Measurements from ENCODE around the gene CTSD.

CTSD gene

DNA sequence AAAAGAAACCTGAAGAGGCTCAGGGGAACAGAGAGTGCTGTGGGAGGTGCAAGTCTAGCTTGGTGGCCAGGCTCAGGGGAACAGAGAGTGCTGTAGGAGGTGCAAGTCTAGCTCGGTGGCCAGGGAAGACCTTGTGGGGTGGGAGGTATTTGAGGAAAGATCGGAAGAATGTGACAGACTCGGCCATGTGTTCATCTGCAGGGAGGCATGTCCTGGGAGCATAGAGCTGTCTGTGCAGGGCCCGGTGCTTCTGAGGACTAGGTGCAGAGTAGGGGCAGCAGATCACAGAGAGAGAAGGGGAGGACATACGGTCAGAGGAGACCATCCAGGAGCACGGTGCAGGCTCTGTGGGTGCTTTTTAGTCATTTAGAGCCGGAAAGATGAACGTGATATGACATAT, 24.2 kb downstream of the CTSD start:
- no peak for TF ChIP-seq CTCF (IDR thresholded peaks at IDR 0.05; ENCODE audit: extremely low read depth, insufficient read depth, missing control alignments)
- DNase-seq (ENCODE audit: low spot score) = no peak
- in situ Hi-C loops (cut with MboI; ENCODE audit: low pct_unique_long_range_greater_than_20kb, low sequenced_read_pairs, unreplicated experiment) = no loop called here

GRCh38 chr11:1738380-1738779, 25.3 kb downstream of the CTSD start:
- DNase-seq (ENCODE audit: low spot score) = no peak
- in situ Hi-C loops (cut with MboI; ENCODE audit: low pct_unique_long_range_greater_than_20kb, low sequenced_read_pairs, unreplicated experiment) = no loop called here
- no peak for TF ChIP-seq CTCF (IDR thresholded peaks at IDR 0.05; ENCODE audit: extremely low read depth, insufficient read depth, missing control alignments)

GRCh38 chr11:1737080-1737757, 26.5 kb downstream of the CTSD start:
- no peak for DNase-seq (ENCODE audit: low spot score)
- TF ChIP-seq CTCF (IDR thresholded peaks at IDR 0.05; ENCODE audit: extremely low read depth, insufficient read depth, missing control alignments) = no peak
- in situ Hi-C loops (cut with MboI; ENCODE audit: low pct_unique_long_range_greater_than_20kb, low sequenced_read_pairs, unreplicated experiment) = no loop called here

DNA sequence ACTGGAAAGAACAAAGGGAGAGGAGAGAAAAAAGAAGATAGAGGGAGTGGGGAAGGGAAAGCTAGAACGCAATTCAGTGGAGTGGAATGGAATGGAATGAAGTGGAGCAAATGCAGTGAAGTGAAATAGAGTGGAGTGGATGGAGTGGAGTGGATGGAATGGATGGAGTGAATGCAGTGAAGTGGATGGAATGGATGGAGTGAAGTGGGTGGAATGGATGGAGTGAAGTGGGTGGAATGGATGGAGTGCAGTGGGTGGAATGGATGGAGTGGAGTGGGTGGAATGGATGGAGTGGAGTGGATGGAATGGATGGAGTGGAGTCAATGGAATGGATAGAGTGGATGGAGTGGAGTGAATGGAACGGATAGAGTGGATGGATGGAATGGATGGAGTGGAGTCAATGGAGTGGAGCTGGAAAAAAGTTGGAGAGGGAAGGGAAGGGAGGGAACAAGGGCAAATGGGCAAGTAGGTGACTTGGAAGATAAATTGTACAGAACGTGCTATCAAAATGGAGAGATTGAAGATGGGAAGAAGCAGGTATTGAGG, 27.2 kb downstream of the CTSD start:
- no peak for TF ChIP-seq CTCF (IDR thresholded peaks at IDR 0.05; ENCODE audit: extremely low read depth, insufficient read depth, missing control alignments)

GRCh38 chr11:1735271-1735670, 28.5 kb downstream of the CTSD start:
- no peak for DNase-seq (ENCODE audit: low spot score)
- in situ Hi-C loops (cut with MboI; ENCODE audit: low pct_unique_long_range_greater_than_20kb, low sequenced_read_pairs, unreplicated experiment) = no loop called here
- no peak for TF ChIP-seq CTCF (IDR thresholded peaks at IDR 0.05; ENCODE audit: extremely low read depth, insufficient read depth, missing control alignments)

More for the DNA sequence above, 27.2 kb downstream of the CTSD start:
- in situ Hi-C loops (cut with MboI; ENCODE audit: low pct_unique_long_range_greater_than_20kb, low sequenced_read_pairs, unreplicated experiment) = no loop called here
- DNase-seq (ENCODE audit: low spot score) = no peak

DNA sequence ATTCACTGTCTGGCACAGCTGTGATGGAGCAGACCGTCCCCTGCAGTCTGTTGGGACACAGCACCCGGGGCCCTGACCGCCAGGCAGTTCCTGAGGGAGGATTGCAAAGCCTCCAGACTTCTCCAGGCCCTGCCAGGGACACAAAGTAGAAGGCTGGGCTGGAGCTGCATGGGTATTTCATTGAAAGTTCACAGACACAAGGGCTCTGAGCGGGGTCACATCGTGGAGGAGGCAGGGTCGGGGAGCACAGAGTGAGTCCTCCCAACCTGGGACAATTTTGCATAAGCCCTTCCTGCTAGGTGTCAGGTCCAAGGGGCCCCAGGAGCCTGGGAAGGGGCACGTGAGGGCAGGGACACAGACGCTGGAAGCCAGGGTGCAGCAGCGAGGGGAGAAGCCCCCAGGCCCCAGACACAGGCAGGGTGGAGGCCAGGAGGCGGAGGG, 29.1 kb downstream of the CTSD start:
- no peak for TF ChIP-seq CTCF (IDR thresholded peaks at IDR 0.05; ENCODE audit: extremely low read depth, insufficient read depth, missing control alignments)
- in situ Hi-C loops (cut with MboI; ENCODE audit: low pct_unique_long_range_greater_than_20kb, low sequenced_read_pairs, unreplicated experiment) = no loop called here
- no peak for DNase-seq (ENCODE audit: low spot score)
